T follicular helper cell (primary cell): ENCODE measurements around the gene ACER3.
"Not testable (repeated sequence)": the region's sequence is repeated elsewhere in the genome, so short reads cannot be mapped to it uniquely, and the experiment has no call there.

Experiments
- DNase-seq: peaks from one replicate; pipeline ENCODE4 v3.0.0-alpha.2; 2020; ENCODE audit warnings: low read depth

Gene ACER3

GRCh38 chr11:77057938-77058474 lies 197.3 kb downstream of the ACER3 start:
- DNase-seq = no peak

- DNase-seq = no peak
These were observed 198.2 kb downstream of the ACER3 start for GRCh38 chr11:77058900-77059299.

GRCh38 chr11:77059806-77060205 lies 199.1 kb downstream of the ACER3 start:
- DNase-seq = no peak

- no peak for DNase-seq
These were observed 199.5 kb downstream of the ACER3 start for GRCh38 chr11:77060234-77060633.

GRCh38 chr11:77061258-77061657 lies 200.5 kb downstream of the ACER3 start:
- DNase-seq = not testable (repeated sequence)

GRCh38 chr11:77062924-77063323 lies 202.2 kb downstream of the ACER3 start:
- no peak for DNase-seq

- DNase-seq = no peak
These were observed 202.7 kb downstream of the ACER3 start for GRCh38 chr11:77063407-77063806.

- DNase-seq = no peak
These were observed 203.1 kb downstream of the ACER3 start for GRCh38 chr11:77063861-77064260.

GRCh38 chr11:77064648-77065217 lies 204.0 kb downstream of the ACER3 start:
- no peak for DNase-seq

GRCh38 chr11:77065878-77066228 lies 205.1 kb downstream of the ACER3 start:
- DNase-seq = no peak

GRCh38 chr11:77066229-77067042 lies 205.7 kb downstream of the ACER3 start, which contains the start of gene CAPN5:
TSS of gene CAPN5 (plus strand) at chr11:77066971. CDS start at chr11:77084887, 17,916 bp downstream.
- peak; percentile 79 for DNase-seq

GRCh38 chr11:77067861-77068443 lies 207.2 kb downstream of the ACER3 start:
- DNase-seq = no peak

- DNase-seq = no peak
These were observed 208.0 kb downstream of the ACER3 start for GRCh38 chr11:77068457-77069335.

GRCh38 chr11:77069336-77069968 lies 208.7 kb downstream of the ACER3 start:
- DNase-seq = no peak

- no peak for DNase-seq
These were observed 209.4 kb downstream of the ACER3 start for GRCh38 chr11:77069969-77070582.

GRCh38 chr11:77071077-77071476 lies 210.4 kb downstream of the ACER3 start:
- DNase-seq = no peak

GRCh38 chr11:77071671-77072605 lies 211.2 kb downstream of the ACER3 start:
- DNase-seq = no peak

GRCh38 chr11:77072851-77073327 lies 212.2 kb downstream of the ACER3 start:
- DNase-seq = no peak

- no peak for DNase-seq
These were observed 212.7 kb downstream of the ACER3 start for GRCh38 chr11:77073328-77074001.
